ENCODE measurements around the gene SUSD3.

GRCh38 chr9:93131599-93132286 lies 73.2 kb downstream of the SUSD3 start:
- TF ChIP-seq CTCF (IDR thresholded peaks at IDR 0.05) (no peak), POLR2A (IDR thresholded peaks at IDR 0.05) (no peak)
